HCT116 (cell line): Measurements from ENCODE around the gene PKNOX2. TPM values are rescaled to one million over a fixed set of nuclear protein-coding genes. Genes with fewer than 3 reads are reported as not detected.

ENCODE experiments used
- ATAC-seq: fragments of 200-7000 bp; cut with Tn5 transposase; 2 replicates; pipeline ENCODE4 v1.9.1; 2020; ENCODE audit warnings: mild to moderate bottlenecking, moderate library complexity
- BruUV-seq: library from RNA; stranded (reverse); fragments of 400-500 nt; replicated peaks from 2 replicates; lab custom pipeline; 2021; lab: Mats Ljungman, UMichigan
- CTCF ChIA-PET: fragments of 300-600 bp; sonication (Branson Sonifier 250); formaldehyde crosslinking; loops from one replicate; lab custom pipeline; 2021; ENCODE audit warnings: antibody characterized with exemption; lab: Charles Lee
- POLR2A ChIA-PET: fragments of 300-600, 350-600 bp; sonication (Branson Sonifier 250); formaldehyde crosslinking; loops from one replicate; lab custom pipeline; 2021; ENCODE audit warnings: antibody characterized with exemption; lab: Charles Lee
- RAD21 ChIA-PET, 2 experiments: fragments of 300-600 bp; sonication (Branson Sonifier 250); formaldehyde crosslinking; loops; one replicate each; lab custom pipeline; 2023; ENCODE audit warnings: low total read pairs in 2 of 2; ENCODE audit not compliant: uncharacterized antibody in 2 of 2, unreplicated experiment in 2 of 2, low non-redundant PET in 1 of 2; lab: Charles Lee
- DNase-seq: peaks from one replicate; pipeline ENCODE4 v3.0.0-alpha.2; 2010; ENCODE audit warnings: low read depth, low spot score
- H2AFZ ChIP-seq: fragments of 200-600 bp; shearing (Covaris generic), sonication (generic); 2 replicates; pipeline ENCODE4 v1.6.1; 2017; ENCODE audit warnings: low read depth, mixed run types, mixed read lengths, antibody characterized with exemption, low read length; ENCODE audit not compliant: poor library complexity, severe bottlenecking
- H3K27ac ChIP-seq: 2 replicates; pipeline ENCODE4 v1.5.1; 2012; ENCODE audit warnings: low read depth, low read length
- H3K27me3 ChIP-seq: fragments of 200-600 bp; sonication (generic); 2 replicates; pipeline ENCODE4 v1.6.1; 2016; ENCODE audit warnings: mixed run types, low read length, mixed read lengths; ENCODE audit not compliant: insufficient read depth
- H3K36me3 ChIP-seq, 2 experiments: fragments of 200-500 bp in 1 of 2; fragments of 200-600 bp in 1 of 2; sonication (Bioruptor generic) in 1 of 2; sonication (generic) in 1 of 2; 2 replicates each; pipeline versions ENCODE4 v1.5.1 to v1.6.1; 2014 to 2016; ENCODE audit warnings: low read length in 2 of 2, inconsistent platforms in 1 of 2, mixed read lengths in 1 of 2, mixed run types in 1 of 2; ENCODE audit not compliant: insufficient read depth in 2 of 2, control insufficient read depth in 1 of 2
- H3K4me1 ChIP-seq, 2 experiments: fragments of 200-600 bp in 1 of 2; sonication (generic) in 1 of 2; 2 replicates each; pipeline versions ENCODE4 v1.5.1 to v1.6.1; 2012 to 2017; ENCODE audit warnings: low read length in 2 of 2, inconsistent platforms in 1 of 2, mild to moderate bottlenecking in 1 of 2, mixed read lengths in 1 of 2, mixed run types in 1 of 2, moderate library complexity in 1 of 2; ENCODE audit not compliant: insufficient read depth in 2 of 2, control insufficient read depth in 1 of 2
- H3K4me2 ChIP-seq: fragments of 200-600 bp; sonication (generic); 2 replicates; pipeline ENCODE4 v1.6.1; 2017; ENCODE audit warnings: mixed run types, low read length, mixed read lengths
- H3K4me3 ChIP-seq, 2 experiments: fragments of 200-600 bp in 1 of 2; sonication (generic) in 1 of 2; replicated peaks in 1 of 2; 2 replicates each; pipeline ENCODE4 v1.5.1; 2011 to 2016; ENCODE audit warnings: low read length in 2 of 2, control low read depth in 1 of 2, low read depth in 1 of 2, mild to moderate bottlenecking in 1 of 2, mixed read lengths in 1 of 2, mixed run types in 1 of 2
- H3K79me2 ChIP-seq: fragments of 200-600 bp; sonication (generic); 2 replicates; pipeline ENCODE4 v1.6.1; 2017; ENCODE audit warnings: mild to moderate bottlenecking, mixed run types, low read length, moderate library complexity, mixed read lengths; ENCODE audit not compliant: insufficient read depth
- H3K9ac ChIP-seq: fragments of 200-600 bp; sonication (generic); 2 replicates; pipeline ENCODE4 v1.6.1; 2016; ENCODE audit warnings: low read length, mixed read lengths
- H3K9me2 ChIP-seq: fragments of 200-600 bp; sonication (generic), shearing (Covaris generic); 2 replicates; pipeline ENCODE4 v1.6.1; 2017; ENCODE audit warnings: mixed run types, mild to moderate bottlenecking, moderate library complexity; ENCODE audit not compliant: insufficient read depth
- H3K9me3 ChIP-seq, 2 experiments: fragments of 200-500 bp in 1 of 2; fragments of 200-600 bp in 1 of 2; sonication (Bioruptor generic) in 1 of 2; sonication (generic) in 1 of 2; 2 replicates each; pipeline ENCODE4 v1.6.1; 2014 to 2017; ENCODE audit warnings: low read length in 2 of 2, mixed read lengths in 2 of 2, inconsistent platforms in 1 of 2, low read depth in 1 of 2, mild to moderate bottlenecking in 1 of 2, mixed run types in 1 of 2, moderate library complexity in 1 of 2; ENCODE audit not compliant: control insufficient read depth in 1 of 2, insufficient read depth in 1 of 2
- H4K20me1 ChIP-seq: fragments of 200-600 bp; sonication (generic), shearing (Covaris generic); 2 replicates; pipeline ENCODE4 v1.6.1; 2017; ENCODE audit warnings: mixed run types, mild to moderate bottlenecking, moderate library complexity; ENCODE audit not compliant: insufficient read depth
- CBX3 ChIP-seq: IDR thresholded peaks from 2 replicates; pipeline ENCODE4 v1.6.1; 2012; ENCODE audit warnings: low read depth
- EGR1 ChIP-seq: IDR thresholded peaks from 2 replicates; pipeline ENCODE4 v1.6.1; 2012; ENCODE audit warnings: low read depth
- ELF1 ChIP-seq: IDR thresholded peaks from 2 replicates; pipeline ENCODE4 v1.6.1; 2012; ENCODE audit warnings: low read depth, borderline replicate concordance
- EZH2 ChIP-seq: fragments of 200-600 bp; sonication (generic); IDR thresholded peaks from 2 replicates; pipeline ENCODE4 v1.6.1; 2017; ENCODE audit warnings: antibody characterized with exemption, mixed run types
- FOSL1 ChIP-seq: IDR thresholded peaks from 2 replicates; pipeline ENCODE4 v1.6.1; 2012; ENCODE audit warnings: low read depth
- JUND ChIP-seq: IDR thresholded peaks from 2 replicates; pipeline ENCODE4 v1.6.1; 2012
- MAX ChIP-seq: IDR thresholded peaks from 2 replicates; pipeline ENCODE4 v1.6.1; 2012
- POLR2A ChIP-seq: IDR thresholded peaks from 2 replicates; pipeline ENCODE4 v1.7.0; 2011; ENCODE audit warnings: borderline replicate concordance; ENCODE audit not compliant: insufficient read depth, insufficient read length; ENCODE audit errors: extremely low read depth
- POLR2AphosphoS5 ChIP-seq: IDR thresholded peaks from 2 replicates; pipeline ENCODE4 v1.6.1; 2011; ENCODE audit warnings: mild to moderate bottlenecking, low read depth, low read length, moderate library complexity
- RAD21 ChIP-seq: IDR thresholded peaks from 2 replicates; pipeline ENCODE4 v1.6.1; 2012; ENCODE audit warnings: low read depth, mild to moderate bottlenecking
- SP1 ChIP-seq: IDR thresholded peaks from 2 replicates; pipeline ENCODE4 v1.6.1; 2012; ENCODE audit warnings: low read depth
- SRF ChIP-seq: IDR thresholded peaks from 2 replicates; pipeline ENCODE4 v1.6.1; 2012; ENCODE audit warnings: low read depth
- YY1 ChIP-seq: IDR thresholded peaks from 2 replicates; pipeline ENCODE4 v1.6.1; 2011; ENCODE audit warnings: low read length, low read depth, moderate library complexity, mild to moderate bottlenecking; ENCODE audit not compliant: insufficient replicate concordance; ENCODE audit errors: extremely low read depth
- ZFX ChIP-seq: fragments of 450-650 bp; IDR thresholded peaks from 2 replicates; pipeline ENCODE4 v1.6.1; 2017
- ZNF274 ChIP-seq: fragments of 200-500 bp; sonication (Bioruptor generic); IDR thresholded peaks from 2 replicates; pipeline ENCODE4 v1.6.1; 2014; ENCODE audit warnings: mild to moderate bottlenecking, low read depth, low read length, inconsistent platforms
- intact Hi-C: fragments of 100-400 bp; cut with micrococcal nuclease; formaldehyde crosslinking; loops from 2 replicates; pipeline ENCODE4 v1.10.0; 2022
- total RNA-seq: library from RNA; stranded (reverse); gene quantifications from one replicate; pipeline ENCODE4 v1.2.1, GENCODE V29; 2021; ENCODE audit not compliant: unreplicated experiment
- TF ChIP-seq, protein P1 (sequence below), 3 experiments: fragments of 200-600 bp in 1 of 3; sonication (generic) in 1 of 3; IDR thresholded peaks in 2 of 3; conservative IDR thresholded peaks in 1 of 3; 2 replicates each; pipeline ENCODE4 v1.5.1; 2012 to 2017; ENCODE audit warnings: low read depth in 2 of 3, low read length in 2 of 3, antibody characterized with exemption in 1 of 3, borderline replicate concordance in 1 of 3, control low read depth in 1 of 3, mild to moderate bottlenecking in 1 of 3, mixed read lengths in 1 of 3, mixed run types in 1 of 3, moderate library complexity in 1 of 3; ENCODE audit not compliant: insufficient read depth in 1 of 3
- TF ChIP-seq, protein P2 (sequence below): IDR thresholded peaks from 2 replicates; pipeline ENCODE4 v1.6.1; 2011; ENCODE audit warnings: mild to moderate bottlenecking, low read length, moderate library complexity; ENCODE audit not compliant: insufficient replicate concordance; ENCODE audit errors: extremely low read depth

PKNOX2 gene
- total RNA-seq, 1 experiment from 2014 or later = 0.20 TPM

- ATAC-seq (no peak), DNase-seq (no peak)
- H3K9ac ChIP-seq = no peak overlapping the region
- H3K79me2 ChIP-seq = no peaks in the 10 kb centered on the region
- no peak overlapping the region for H3K27ac ChIP-seq
- CTCF ChIA-PET = interaction anchor here (1.1 kb wide), 1 partner anchor 16 kb away, joined by 5 read pairs; no protein-coding TSS in a partner anchor
- no peaks in the 10 kb centered on the region for H3K36me3 ChIP-seq
- no peak overlapping the region for H2AFZ ChIP-seq
- H4K20me1 ChIP-seq = no peaks in the 10 kb centered on the region
- POLR2A ChIA-PET = no interaction called here
- no peak overlapping the region for H3K4me2 ChIP-seq
- no peak for TF ChIP-seq ELF1
- TF ChIP-seq YY1 = no peak
- no peak for TF ChIP-seq SRF
- TF ChIP-seq, protein P1, sequence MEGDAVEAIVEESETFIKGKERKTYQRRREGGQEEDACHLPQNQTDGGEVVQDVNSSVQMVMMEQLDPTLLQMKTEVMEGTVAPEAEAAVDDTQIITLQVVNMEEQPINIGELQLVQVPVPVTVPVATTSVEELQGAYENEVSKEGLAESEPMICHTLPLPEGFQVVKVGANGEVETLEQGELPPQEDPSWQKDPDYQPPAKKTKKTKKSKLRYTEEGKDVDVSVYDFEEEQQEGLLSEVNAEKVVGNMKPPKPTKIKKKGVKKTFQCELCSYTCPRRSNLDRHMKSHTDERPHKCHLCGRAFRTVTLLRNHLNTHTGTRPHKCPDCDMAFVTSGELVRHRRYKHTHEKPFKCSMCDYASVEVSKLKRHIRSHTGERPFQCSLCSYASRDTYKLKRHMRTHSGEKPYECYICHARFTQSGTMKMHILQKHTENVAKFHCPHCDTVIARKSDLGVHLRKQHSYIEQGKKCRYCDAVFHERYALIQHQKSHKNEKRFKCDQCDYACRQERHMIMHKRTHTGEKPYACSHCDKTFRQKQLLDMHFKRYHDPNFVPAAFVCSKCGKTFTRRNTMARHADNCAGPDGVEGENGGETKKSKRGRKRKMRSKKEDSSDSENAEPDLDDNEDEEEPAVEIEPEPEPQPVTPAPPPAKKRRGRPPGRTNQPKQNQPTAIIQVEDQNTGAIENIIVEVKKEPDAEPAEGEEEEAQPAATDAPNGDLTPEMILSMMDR (IDR thresholded peaks at IDR 0.05 in 2 of 3, conservative IDR thresholded peaks at IDR 0.05 in 1 of 3; ENCODE audit: borderline replicate concordance in 1 of 3, insufficient read depth in 1 of 3, low read depth in 2 of 3, low read length in 2 of 3) = no peak
- no peak for TF ChIP-seq POLR2AphosphoS5
- TF ChIP-seq, protein P2, sequence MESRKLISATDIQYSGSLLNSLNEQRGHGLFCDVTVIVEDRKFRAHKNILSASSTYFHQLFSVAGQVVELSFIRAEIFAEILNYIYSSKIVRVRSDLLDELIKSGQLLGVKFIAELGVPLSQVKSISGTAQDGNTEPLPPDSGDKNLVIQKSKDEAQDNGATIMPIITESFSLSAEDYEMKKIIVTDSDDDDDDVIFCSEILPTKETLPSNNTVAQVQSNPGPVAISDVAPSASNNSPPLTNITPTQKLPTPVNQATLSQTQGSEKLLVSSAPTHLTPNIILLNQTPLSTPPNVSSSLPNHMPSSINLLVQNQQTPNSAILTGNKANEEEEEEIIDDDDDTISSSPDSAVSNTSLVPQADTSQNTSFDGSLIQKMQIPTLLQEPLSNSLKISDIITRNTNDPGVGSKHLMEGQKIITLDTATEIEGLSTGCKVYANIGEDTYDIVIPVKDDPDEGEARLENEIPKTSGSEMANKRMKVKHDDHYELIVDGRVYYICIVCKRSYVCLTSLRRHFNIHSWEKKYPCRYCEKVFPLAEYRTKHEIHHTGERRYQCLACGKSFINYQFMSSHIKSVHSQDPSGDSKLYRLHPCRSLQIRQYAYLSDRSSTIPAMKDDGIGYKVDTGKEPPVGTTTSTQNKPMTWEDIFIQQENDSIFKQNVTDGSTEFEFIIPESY = no peak
- no peak for TF ChIP-seq SP1
- no peak for TF ChIP-seq EGR1
- TF ChIP-seq MAX = no peak
- no peak for TF ChIP-seq POLR2A
- TF ChIP-seq CBX3 = no peak
- no peak for TF ChIP-seq ZNF274
- no peak for TF ChIP-seq EZH2
- TF ChIP-seq FOSL1 = no peak
- no peak for TF ChIP-seq ZFX
- TF ChIP-seq RAD21 = no peak
- TF ChIP-seq JUND = no peak
- intact Hi-C loops = no loop called here
- no peaks in the 10 kb centered on the region for H3K27me3 ChIP-seq
- no peaks in the 10 kb centered on the region for H3K9me2 ChIP-seq
- no peaks in the 10 kb centered on the region for H3K9me3 ChIP-seq
- RAD21 ChIA-PET = no interaction called here
- no TSS peak for BruUV-seq
- H3K4me1 ChIP-seq = peaks cover 4 to 26% of the 10 kb centered on the region in 2 experiments; a peak in 3 of 4 replicates
- no peak overlapping the region for H3K4me3 ChIP-seq
Measured at GRCh38 chr11:125449565-125449964, 285.0 kb downstream of the PKNOX2 start.
